GM12878 (cell line): Measurements from ENCODE around the gene TRIM13. TPM values are rescaled to one million over a fixed set of nuclear protein-coding genes. Genes with fewer than 3 reads are reported as not detected.

ENCODE experiments used
- ATF2 ChIP-seq: IDR thresholded peaks from 2 replicates; pipeline ENCODE4 v1.6.1; 2012; ENCODE audit warnings: low read length, inconsistent platforms
- BACH1 ChIP-seq: fragments of 450-650 bp; IDR thresholded peaks from 2 replicates; pipeline ENCODE4 v1.6.1; 2017; ENCODE audit warnings: mild to moderate bottlenecking, borderline replicate concordance
- CBX3 ChIP-seq: fragments of 200-600 bp; sonication (generic); IDR thresholded peaks from 2 replicates; pipeline ENCODE4 v1.6.1; 2016; ENCODE audit warnings: low read depth, borderline replicate concordance
- CHD4 ChIP-seq: fragments of 200-600 bp; sonication (generic); IDR thresholded peaks from 2 replicates; pipeline ENCODE4 v1.6.1; 2016; ENCODE audit warnings: mild to moderate bottlenecking
- EED ChIP-seq: sonication (generic); IDR thresholded peaks from 2 replicates; pipeline ENCODE4 v1.6.1; 2016; ENCODE audit warnings: antibody characterized with exemption, low read depth
- ELK1 ChIP-seq: IDR thresholded peaks from 2 replicates; pipeline ENCODE4 v1.6.1; 2012; ENCODE audit warnings: low read depth, low read length, improper control_type of control experiment
- GABPA ChIP-seq: IDR thresholded peaks from 2 replicates; pipeline ENCODE4 v1.6.1; 2014; ENCODE audit warnings: antibody characterized with exemption, low read depth, mild to moderate bottlenecking, inconsistent platforms
- HDAC2 ChIP-seq: fragments of 200-600 bp; sonication (generic); IDR thresholded peaks from 2 replicates; pipeline ENCODE4 v1.6.1; 2017
- IKZF2 ChIP-seq, 2 experiments: fragments of 450-650 bp; IDR thresholded peaks; 2 replicates each; pipeline ENCODE4 v1.6.1; 2017; ENCODE audit warnings: mild to moderate bottlenecking in 2 of 2, moderate library complexity in 2 of 2
- IRF4 ChIP-seq: IDR thresholded peaks from 2 replicates; pipeline ENCODE4 v1.6.1; 2011; ENCODE audit warnings: low read depth, low read length
- JUND ChIP-seq: IDR thresholded peaks from 2 replicates; pipeline ENCODE4 v1.6.1; 2012; ENCODE audit warnings: low read depth, mild to moderate bottlenecking, low read length, improper control_type of control experiment, moderate library complexity
- MTA3 ChIP-seq: IDR thresholded peaks from 2 replicates; pipeline ENCODE4 v1.6.1; 2012; ENCODE audit warnings: low read length, inconsistent platforms, borderline replicate concordance
- MYC ChIP-seq: IDR thresholded peaks from 2 replicates; pipeline ENCODE4 v1.6.1; 2011; ENCODE audit warnings: mild to moderate bottlenecking, low read length, moderate library complexity, inconsistent platforms; ENCODE audit not compliant: insufficient read depth, insufficient replicate concordance, insufficient read length, severe bottlenecking
- NFXL1 ChIP-seq: fragments of 450-650 bp; IDR thresholded peaks from 2 replicates; pipeline ENCODE4 v1.6.1; 2017; ENCODE audit warnings: antibody characterized with exemption, mild to moderate bottlenecking, borderline replicate concordance
- NKRF ChIP-seq: fragments of 450-650 bp; conservative IDR thresholded peaks from 2 replicates; pipeline ENCODE4 v1.6.1; 2017; ENCODE audit warnings: mild to moderate bottlenecking, moderate library complexity
- POLR2A ChIP-seq: IDR thresholded peaks from 2 replicates; pipeline ENCODE4 v1.6.1; 2011; ENCODE audit warnings: low read depth, mild to moderate bottlenecking, low read length
- RUNX3 ChIP-seq: IDR thresholded peaks from 2 replicates; pipeline ENCODE4 v1.6.1; 2012; ENCODE audit warnings: low read length, inconsistent platforms
- SMAD1 ChIP-seq: fragments of 450-650 bp; IDR thresholded peaks from 2 replicates; pipeline ENCODE4 v1.6.1; 2018; ENCODE audit warnings: mild to moderate bottlenecking, low read depth; ENCODE audit not compliant: partially characterized antibody
- SREBF2 ChIP-seq: IDR thresholded peaks from 2 replicates; pipeline ENCODE4 v1.6.1; 2012; ENCODE audit warnings: mild to moderate bottlenecking, low read length
- STAT1 ChIP-seq: fragments of 450-650 bp; conservative IDR thresholded peaks from 2 replicates; pipeline ENCODE4 v1.6.1; 2014; ENCODE audit warnings: antibody characterized with exemption, mild to moderate bottlenecking
- STAT3 ChIP-seq: IDR thresholded peaks from 2 replicates; pipeline ENCODE4 v1.6.1; 2011; ENCODE audit warnings: low read depth, low read length, improper control_type of control experiment
- TCF12 ChIP-seq: IDR thresholded peaks from 2 replicates; pipeline ENCODE4 v1.6.1; 2011; ENCODE audit warnings: low read depth, mild to moderate bottlenecking, low read length
- WRNIP1 ChIP-seq: IDR thresholded peaks from 2 replicates; pipeline ENCODE4 v1.6.1; 2011; ENCODE audit warnings: low read depth, low read length, improper control_type of control experiment, borderline replicate concordance
- ZBTB4 ChIP-seq: fragments of 450-650 bp; formaldehyde crosslinking; IDR thresholded peaks from 2 replicates; pipeline ENCODE4 v1.4.0; 2022; ENCODE audit warnings: mild to moderate bottlenecking, moderate library complexity
- polyA plus RNA-seq, 11 experiments: library from polyadenylated mRNA; depleted of rRNA in 4 of 11; unstranded in 6 of 11; stranded (reverse) in 5 of 11; fragments of >200 nt; fragmentation: Nextera tagmentation in 4 of 11; fragmentation: Illumina TruSeq in 1 of 11; extraction: Ambion mirVana in 4 of 11; extraction: Trizol in 1 of 11; gene quantifications; 1 replicate in 1 of 11; 2 replicates in 10 of 11; pipeline versions ENCODE4 v1.2.1 to v1.2.3, GENCODE V29; 2011 to 2016; ENCODE audit warnings: inconsistent platforms in 2 of 11, missing spikeins in 2 of 11, low read depth in 1 of 11
- total RNA-seq, 4 experiments: library from RNA; depleted of rRNA in 3 of 4; stranded (reverse); fragments of >200 nt in 3 of 4; fragmentation: Illumina TruSeq in 1 of 4; extraction: Trizol in 1 of 4; gene quantifications; 2 replicates each; pipeline versions ENCODE4 v1.2.1 to v1.2.3, GENCODE V29; 2013 to 2021

TRIM13 gene
- total and polyA plus RNA-seq, 10 of the 15 experiments (the other 5 are each of a cell fraction or from before 2014, with no cell fraction given), result 15.4 to 33.8 (median 21.0) TPM

GRCh38 chr13:49996951-49997895 lies at the start of gene TRIM13 (continued):
- TF ChIP-seq ELK1 (0 out of 2 replicates have a peak, but pooled peaks have one; percentile 18), GABPA (no peak), NFXL1 (no peak), RUNX3 (peak; percentile 39), SREBF2 (no peak), HDAC2 (no peak), BACH1 (peak; percentile 67), ATF2 (no peak), CBX3 (no peak), IRF4 (0 out of 2 replicates have a peak, but pooled peaks have one; percentile 11), MTA3 (no peak; the same call in 1 of the 2 replicates), STAT1 (0 out of 2 replicates have a peak, but pooled peaks have one; percentile 56), ZBTB4 (CRISPR knock-in tag) (no peak), STAT3 (no peak), CHD4 (no peak), TCF12 (0 out of 2 replicates have a peak, but pooled peaks have one; percentile 2), MYC (no peak), IKZF2 (IDR thresholded peaks at IDR 0.05) (peak; percentile 18 to 48; a peak in 3 of 4 replicates), WRNIP1 (no peak), JUND (no peak), SMAD1 (no peak), EED (no peak), POLR2A (peak; percentile 91), NKRF (peak; percentile 81)
